Activated CD4-positive, alpha-beta memory T cell treated with anti-CD3 and anti-CD28 coated beads for 36 hours (primary cell): ENCODE results near the gene KRT80. TPM values are rescaled to one million over a fixed set of nuclear protein-coding genes. Genes with fewer than 3 reads are reported as not detected.

Source experiments
- CTCF ChIA-PET: fragments of 350-600 bp; sonication (Branson Sonifier 250); formaldehyde crosslinking; loops from one replicate; lab custom pipeline; 2021; ENCODE audit warnings: antibody characterized with exemption, inconsistent platforms; lab: Charles Lee
- POLR2A ChIA-PET: fragments of 350-600 bp; sonication (Branson Sonifier 250); formaldehyde crosslinking; loops from one replicate; lab custom pipeline; 2021; ENCODE audit warnings: antibody characterized with exemption; lab: Charles Lee
- DNase-seq: peaks from one replicate; pipeline ENCODE4 v3.0.0-alpha.2; 2020
- H3K27ac Mint-ChIP-seq: one replicate; pipeline ENCODE4 v1.8.0; 2021; ENCODE audit warnings: mixed read lengths
- H3K27me3 Mint-ChIP-seq: one replicate; pipeline ENCODE4 v1.8.0; 2021; ENCODE audit warnings: mixed read lengths
- H3K36me3 Mint-ChIP-seq: one replicate; pipeline ENCODE4 v1.8.0; 2021; ENCODE audit warnings: mixed read lengths
- H3K4me1 Mint-ChIP-seq: one replicate; pipeline ENCODE4 v1.8.0; 2021; ENCODE audit warnings: low read depth, mixed read lengths
- H3K4me3 Mint-ChIP-seq: one replicate; pipeline ENCODE4 v1.8.0; 2021; ENCODE audit warnings: mild to moderate bottlenecking, mixed read lengths
- H3K9me3 Mint-ChIP-seq: one replicate; pipeline ENCODE4 v1.8.0; 2021; ENCODE audit warnings: mixed read lengths
- intact Hi-C: fragments of 100-400 bp; cut with micrococcal nuclease; formaldehyde crosslinking; loops from one replicate; pipeline ENCODE4 v1.15.1; 2023
- total RNA-seq, 2 experiments: library from RNA; stranded (reverse); gene quantifications; one replicate each; pipeline ENCODE4 v1.2.3, GENCODE V29; 2021

Gene KRT80
- total RNA-seq, 2 experiments from 2014 or later = not detected

DNA sequence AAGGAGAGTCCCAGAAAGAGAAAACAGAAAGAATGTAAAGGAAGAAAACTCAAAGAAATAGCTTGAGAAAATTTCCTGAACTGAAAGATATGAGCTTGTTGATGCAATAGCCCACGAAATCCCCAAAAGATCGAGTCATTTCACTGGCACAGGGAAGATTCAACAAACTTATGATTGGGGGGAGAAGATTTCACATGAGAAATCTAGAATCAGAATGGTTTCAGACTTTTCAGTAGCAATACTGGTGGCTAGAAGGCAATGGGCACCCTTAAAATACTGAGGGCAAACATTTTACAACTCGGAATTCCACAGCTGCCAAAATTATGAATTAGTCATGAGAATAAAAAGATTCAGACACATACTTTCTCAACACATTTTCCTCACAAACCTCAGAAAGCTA, 32.3 kb upstream of the KRT80 start:
- CTCF ChIA-PET = interaction anchor here (0.9 to 1.0 kb wide), 2 partner anchors 11 to 55 kb away, joined by 3 to 6 read pairs; no protein-coding TSS in a partner anchor
- Mint-ChIP-seq H3K4me1 (peaks cover 16% of the 10 kb centered on the region), H3K9me3 (no peaks in the 10 kb centered on the region), H3K36me3 (no peaks in the 10 kb centered on the region), H3K27ac (no peak overlapping the region), H3K4me3 (no peak overlapping the region), H3K27me3 (peaks cover 39% of the 10 kb centered on the region)
- DNase-seq = no peak
- POLR2A ChIA-PET = no interaction called here
- intact Hi-C loops = no loop called here

DNA sequence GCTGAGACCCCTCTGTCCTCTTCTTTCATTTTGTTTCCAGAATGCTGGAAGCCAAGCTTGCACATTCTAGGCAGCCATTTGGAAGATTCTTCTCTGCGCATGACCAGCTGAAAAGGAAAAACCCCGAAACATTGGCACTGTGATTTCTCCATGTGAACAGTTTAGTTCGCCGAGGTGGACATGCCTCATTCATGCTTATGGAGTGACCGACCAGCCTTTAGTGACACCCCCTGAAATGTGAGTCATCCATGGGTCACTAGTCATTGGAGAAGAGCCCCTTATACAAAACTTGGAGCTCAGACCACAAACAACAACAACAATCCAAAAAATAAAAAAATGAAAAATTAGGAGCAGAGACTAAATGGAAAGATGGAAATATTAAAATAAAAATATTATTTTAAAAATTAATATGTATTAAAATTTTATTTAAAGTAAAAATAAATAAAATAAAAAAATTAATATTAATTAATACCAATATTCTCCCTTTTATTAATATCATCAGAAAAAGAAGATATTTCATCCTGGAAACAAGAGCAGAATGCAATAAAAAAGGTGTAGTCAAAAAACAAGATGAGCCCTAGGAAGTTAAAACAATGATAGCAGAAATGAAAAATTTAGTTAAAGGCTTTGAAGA, 31.7 kb upstream of the KRT80 start:
- Mint-ChIP-seq H3K27me3 (peaks cover 39% of the 10 kb centered on the region), H3K9me3 (no peaks in the 10 kb centered on the region), H3K36me3 (no peaks in the 10 kb centered on the region), H3K27ac (no peak overlapping the region), H3K4me1 (peaks cover 16% of the 10 kb centered on the region), H3K4me3 (no peak overlapping the region)
- no peak for DNase-seq
- POLR2A ChIA-PET = no interaction called here
- CTCF ChIA-PET = interaction anchor here (0.9 to 2.1 kb wide), 3 partner anchors 10 to 55 kb away, joined by 3 to 23 read pairs (median 6); no protein-coding TSS in a partner anchor
- intact Hi-C loops = no loop called here

DNA sequence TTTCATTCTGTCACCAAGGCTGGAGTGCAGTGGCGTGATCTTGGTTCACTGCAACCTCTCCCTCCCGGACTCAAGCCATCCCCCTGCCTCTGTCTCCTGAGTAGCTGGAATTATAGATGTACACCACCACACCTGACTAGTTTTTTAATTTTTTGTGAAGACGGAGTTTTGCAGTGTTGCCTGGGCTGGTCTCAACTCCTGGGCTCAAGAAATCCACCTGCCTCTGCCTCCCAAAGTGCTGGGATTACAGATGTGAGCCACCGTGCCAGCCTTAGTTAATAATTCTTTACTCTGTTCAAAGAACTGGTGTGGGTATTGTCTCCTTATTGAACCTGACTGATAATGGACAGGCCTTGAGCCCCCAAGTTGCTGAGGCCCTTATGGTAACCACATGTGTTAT, 30.9 kb upstream of the KRT80 start:
- DNase-seq = no peak
- Mint-ChIP-seq H3K36me3 (no peaks in the 10 kb centered on the region), H3K27me3 (peaks cover 38% of the 10 kb centered on the region), H3K27ac (no peak overlapping the region), H3K9me3 (no peaks in the 10 kb centered on the region), H3K4me3 (no peak overlapping the region), H3K4me1 (peaks cover 16% of the 10 kb centered on the region)
- CTCF ChIA-PET = interaction anchor here (1.2 to 2.8 kb wide), 14 partner anchors 9 to 251 kb away, joined by 3 to 33 read pairs (median 8); no protein-coding TSS in a partner anchor
- POLR2A ChIA-PET = no interaction called here
- intact Hi-C loops = loop anchor here (1.0 kb wide), 3 partner anchors 22 to 105 kb away; no protein-coding TSS in a partner anchor

DNA sequence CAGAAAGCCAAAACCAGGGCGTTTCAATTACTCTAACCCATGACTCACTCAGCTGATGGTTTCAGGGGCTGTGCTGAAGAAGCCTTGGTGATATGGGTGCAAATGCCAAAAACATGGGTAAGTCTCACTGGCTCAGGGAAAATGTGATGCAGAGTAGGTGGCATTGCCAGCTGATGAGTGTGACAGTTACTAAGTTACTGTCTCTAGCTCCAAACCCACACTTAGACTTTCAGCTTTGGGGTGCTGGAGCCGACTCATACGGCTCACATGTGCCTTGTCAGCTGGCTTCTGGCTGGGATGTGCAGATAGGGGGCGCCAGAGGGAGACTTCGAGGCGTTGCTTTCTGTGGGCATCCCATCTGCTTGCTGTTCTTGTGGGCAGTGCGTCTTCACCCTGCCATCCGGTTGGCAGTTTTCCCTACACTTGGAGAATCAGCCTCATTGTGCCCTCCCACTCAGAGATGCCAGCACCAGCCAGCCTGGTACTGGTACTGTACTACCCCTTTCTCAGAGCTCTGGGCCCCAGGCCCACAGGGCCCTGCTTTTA, 30.2 kb upstream of the KRT80 start:
- H3K27ac Mint-ChIP-seq = peak overlapping the region; percentile 26
- H3K4me1 Mint-ChIP-seq = peaks cover 16% of the 10 kb centered on the region
- ChIA-PET POLR2A (interaction anchor here (0.8 kb wide), 1 partner anchor 171 kb away, joined by 3 read pairs; no protein-coding TSS in a partner anchor), CTCF (interaction anchor here (0.5 to 2.8 kb wide), 26 partner anchors 8 to 251 kb away, joined by 3 to 33 read pairs (median 6); no protein-coding TSS in a partner anchor)
- H3K9me3 Mint-ChIP-seq = no peaks in the 10 kb centered on the region
- DNase-seq = peak; percentile 93
- intact Hi-C loops = loop anchor here (1.0 kb wide), 3 partner anchors 22 to 105 kb away; no protein-coding TSS in a partner anchor
- H3K36me3 Mint-ChIP-seq = no peaks in the 10 kb centered on the region
- no peak overlapping the region for H3K4me3 Mint-ChIP-seq
- peaks cover 37% of the 10 kb centered on the region for H3K27me3 Mint-ChIP-seq

DNA sequence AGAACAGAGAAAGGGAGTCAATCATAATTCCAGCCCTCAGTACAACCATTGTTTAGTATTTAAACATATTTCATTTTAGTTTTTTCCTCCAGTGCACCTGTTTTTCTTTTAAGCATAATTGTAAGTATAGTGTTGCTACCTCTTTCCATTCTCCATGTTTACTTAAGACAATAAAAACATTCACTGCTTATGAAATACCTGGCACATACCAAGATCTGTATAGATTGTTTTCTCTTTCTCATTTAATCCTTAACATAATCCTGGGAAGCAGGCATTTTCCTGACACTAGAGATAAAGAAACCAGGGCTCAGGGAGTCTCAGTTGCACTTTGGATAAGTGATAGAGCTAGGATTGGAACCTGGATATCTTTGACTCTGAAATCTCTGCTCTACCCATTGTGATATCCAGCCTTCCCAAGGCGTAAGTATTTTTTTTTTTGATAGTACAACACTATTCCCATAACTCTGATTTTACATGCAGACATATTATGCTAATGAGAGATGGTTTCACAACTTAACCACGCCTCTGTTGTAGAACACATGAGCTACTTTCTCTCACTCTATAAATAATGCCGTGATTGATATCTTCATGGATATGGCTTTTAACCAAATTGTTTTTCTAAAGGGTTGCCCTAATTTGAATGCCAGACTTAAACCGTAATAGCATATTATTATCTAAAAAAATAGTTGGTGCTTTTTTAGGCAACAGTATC, 29.4 kb upstream of the KRT80 start:
- CTCF ChIA-PET = interaction anchor here (0.5 to 2.8 kb wide), 26 partner anchors 8 to 250 kb away, joined by 3 to 33 read pairs (median 6); no protein-coding TSS in a partner anchor
- H3K9me3 Mint-ChIP-seq = no peaks in the 10 kb centered on the region
- intact Hi-C loops = no loop called here
- no peak overlapping the region for H3K4me3 Mint-ChIP-seq
- POLR2A ChIA-PET = no interaction called here
- no peak for DNase-seq
- peaks cover 16% of the 10 kb centered on the region for H3K4me1 Mint-ChIP-seq
- no peak overlapping the region for H3K27ac Mint-ChIP-seq
- no peaks in the 10 kb centered on the region for H3K36me3 Mint-ChIP-seq
- H3K27me3 Mint-ChIP-seq = peaks cover 33% of the 10 kb centered on the region

DNA sequence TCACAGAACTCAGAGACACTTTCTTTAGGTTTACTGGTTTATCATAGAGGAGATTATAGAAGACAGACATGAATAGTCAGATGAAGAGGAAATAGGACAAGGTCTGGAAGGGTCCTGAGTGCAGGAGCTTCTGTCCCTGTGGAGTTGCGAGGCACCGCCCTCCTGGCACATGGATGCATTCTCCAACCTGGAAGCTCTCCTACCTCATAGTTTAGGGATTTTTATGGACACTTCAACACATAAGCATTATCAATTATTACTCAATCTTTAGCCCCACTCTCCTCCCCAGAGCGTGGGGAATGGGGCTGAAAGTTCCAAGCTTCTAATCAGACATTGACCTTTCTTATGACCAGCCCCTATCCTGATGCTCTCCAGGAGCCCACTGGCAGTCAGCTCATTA, 28.7 kb upstream of the KRT80 start:
- intact Hi-C loops = no loop called here
- H3K27ac Mint-ChIP-seq = no peak overlapping the region
- no peaks in the 10 kb centered on the region for H3K36me3 Mint-ChIP-seq
- CTCF ChIA-PET = interaction anchor here (1.5 to 2.8 kb wide), 6 partner anchors 16 to 195 kb away, joined by 3 to 20 read pairs (median 7); no protein-coding TSS in a partner anchor
- POLR2A ChIA-PET = no interaction called here
- DNase-seq = no peak
- H3K9me3 Mint-ChIP-seq = no peaks in the 10 kb centered on the region
- H3K4me3 Mint-ChIP-seq = no peak overlapping the region
- peaks cover 30% of the 10 kb centered on the region for H3K27me3 Mint-ChIP-seq
- peaks cover 16% of the 10 kb centered on the region for H3K4me1 Mint-ChIP-seq

GRCh38 chr12:52218001-52218400, 26.2 kb upstream of the KRT80 start:
- Mint-ChIP-seq H3K27me3 (peaks cover 25% of the 10 kb centered on the region), H3K4me1 (peaks cover 13% of the 10 kb centered on the region), H3K9me3 (no peaks in the 10 kb centered on the region), H3K4me3 (no peak overlapping the region), H3K27ac (no peak overlapping the region), H3K36me3 (no peaks in the 10 kb centered on the region)
- DNase-seq = no peak
- ChIA-PET CTCF (no interaction called here), POLR2A (no interaction called here)
- intact Hi-C loops = no loop called here

DNA sequence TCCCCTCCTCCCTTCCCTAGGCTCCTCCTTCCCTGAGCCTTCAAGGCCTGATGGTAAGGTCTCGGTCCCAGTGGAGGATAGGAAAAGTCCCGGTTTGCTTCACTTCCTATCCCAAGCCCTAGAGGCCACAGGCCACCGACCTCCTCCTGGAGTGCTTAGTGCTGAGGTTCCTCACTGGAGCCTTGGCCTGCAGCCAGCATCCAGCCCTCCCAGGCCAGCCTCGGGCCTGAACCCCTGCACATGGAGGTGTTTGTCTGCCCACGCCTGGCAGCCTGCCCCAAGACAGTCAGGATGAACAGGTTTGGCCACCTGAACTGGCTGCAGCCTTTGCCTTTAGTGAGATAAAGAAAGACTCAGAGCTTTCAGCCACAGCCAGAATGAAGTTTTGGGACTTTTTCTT, 25.4 kb upstream of the KRT80 start:
- no peak for DNase-seq
- CTCF ChIA-PET = no interaction called here
- POLR2A ChIA-PET = no interaction called here
- Mint-ChIP-seq H3K4me3 (no peak overlapping the region), H3K4me1 (peaks cover 11% of the 10 kb centered on the region), H3K27me3 (peaks cover 25% of the 10 kb centered on the region), H3K9me3 (no peaks in the 10 kb centered on the region), H3K27ac (no peak overlapping the region), H3K36me3 (no peaks in the 10 kb centered on the region)
- intact Hi-C loops = no loop called here

GRCh38 chr12:52216807-52217206, 25.0 kb upstream of the KRT80 start:
- POLR2A ChIA-PET = no interaction called here
- intact Hi-C loops = no loop called here
- Mint-ChIP-seq H3K4me3 (no peak overlapping the region), H3K27me3 (peaks cover 25% of the 10 kb centered on the region), H3K4me1 (peaks cover 7% of the 10 kb centered on the region), H3K36me3 (no peaks in the 10 kb centered on the region), H3K27ac (no peak overlapping the region), H3K9me3 (no peaks in the 10 kb centered on the region)
- no peak for DNase-seq
- CTCF ChIA-PET = no interaction called here

- ChIA-PET POLR2A (no interaction called here), CTCF (interaction anchor here (0.8 kb wide), 1 partner anchor 46 kb away, joined by 4 read pairs; no protein-coding TSS in a partner anchor)
- H3K4me1 Mint-ChIP-seq = peaks cover 2% of the 10 kb centered on the region
- no peak for DNase-seq
- H3K27ac Mint-ChIP-seq = no peak overlapping the region
- H3K36me3 Mint-ChIP-seq = no peaks in the 10 kb centered on the region
- peaks cover 22% of the 10 kb centered on the region for H3K27me3 Mint-ChIP-seq
- no peak overlapping the region for H3K4me3 Mint-ChIP-seq
- intact Hi-C loops = no loop called here
- no peaks in the 10 kb centered on the region for H3K9me3 Mint-ChIP-seq
These were observed 24.3 kb upstream of the KRT80 start for GRCh38 chr12:52216100-52216499.

DNA sequence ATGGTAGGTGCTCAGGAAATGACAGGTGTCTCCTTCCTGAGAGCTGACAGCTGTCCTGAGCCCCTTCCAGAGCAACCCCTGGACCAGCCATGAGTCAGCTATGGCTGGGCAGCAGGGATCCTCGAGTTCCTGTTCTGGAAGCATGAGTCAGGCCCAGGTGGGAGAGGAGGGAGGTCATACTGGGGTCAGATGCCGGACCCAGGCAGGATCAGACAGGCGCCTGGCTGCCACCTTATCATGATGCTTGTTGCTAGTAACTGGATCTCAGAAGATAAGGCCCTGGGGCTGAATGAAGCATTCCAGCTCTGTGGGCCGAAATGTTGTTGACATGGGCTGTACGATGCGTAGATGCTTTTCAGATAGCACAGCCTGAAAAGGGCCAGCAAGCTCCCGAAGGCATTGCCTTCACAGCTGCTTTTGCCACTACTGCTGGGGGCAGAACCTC, 23.8 kb upstream of the KRT80 start:
- Mint-ChIP-seq H3K4me1 (no peaks in the 10 kb centered on the region), H3K9me3 (no peaks in the 10 kb centered on the region), H3K27me3 (peaks cover 20% of the 10 kb centered on the region), H3K4me3 (no peak overlapping the region), H3K36me3 (no peaks in the 10 kb centered on the region), H3K27ac (no peak overlapping the region)
- intact Hi-C loops = no loop called here
- ChIA-PET CTCF (interaction anchor here (0.5 to 0.8 kb wide), 2 partner anchors 45 to 644 kb away, joined by 3 to 4 read pairs; no protein-coding TSS in a partner anchor), POLR2A (no interaction called here)
- no peak for DNase-seq

- H3K27me3 Mint-ChIP-seq = peaks cover 11% of the 10 kb centered on the region
- no peak overlapping the region for H3K27ac Mint-ChIP-seq
- intact Hi-C loops = no loop called here
- H3K36me3 Mint-ChIP-seq = no peaks in the 10 kb centered on the region
- DNase-seq = no peak
- ChIA-PET CTCF (interaction anchor here (0.9 to 1.9 kb wide), 4 partner anchors 7 to 67 kb away, joined by 3 to 17 read pairs (median 6); no protein-coding TSS in a partner anchor), POLR2A (no interaction called here)
- no peaks in the 10 kb centered on the region for H3K4me1 Mint-ChIP-seq
- H3K4me3 Mint-ChIP-seq = no peak overlapping the region
- no peaks in the 10 kb centered on the region for H3K9me3 Mint-ChIP-seq
These were observed 22.6 kb upstream of the KRT80 start for GRCh38 chr12:52214421-52214802.
